Suppressor macrophage (primary cell): Measurements from ENCODE around the gene BTG2.
"Not testable (repeated sequence)": the region's sequence is repeated elsewhere in the genome, so short reads cannot be mapped to it uniquely, and the experiment has no call there.

Experiments
- DNase-seq, 4 experiments: peaks; one replicate each; pipeline ENCODE4 v3.0.0-alpha.2; 2020 to 2022

Gene BTG2

DNA sequence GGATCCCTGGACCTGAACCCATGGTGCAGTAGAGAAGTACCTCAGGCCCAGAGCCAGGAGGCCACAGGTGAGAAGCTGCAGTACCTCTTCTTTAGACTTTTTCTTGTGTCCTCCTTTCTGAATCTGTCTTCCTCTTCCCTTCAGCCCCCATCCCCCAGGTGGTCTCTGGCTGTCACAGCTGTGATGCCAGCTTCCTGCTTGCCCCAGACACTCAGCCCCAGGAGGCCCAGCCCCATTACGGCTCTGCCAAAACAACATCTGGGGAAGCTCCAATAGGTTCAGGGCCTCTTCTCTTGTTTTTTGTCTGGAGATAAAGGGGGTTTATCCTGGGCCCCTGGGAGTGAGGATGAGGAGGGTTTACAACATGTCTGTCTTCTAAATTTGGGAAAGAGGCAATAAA is 9.5 kb upstream of the BTG2 start:
- no peak for DNase-seq

DNA sequence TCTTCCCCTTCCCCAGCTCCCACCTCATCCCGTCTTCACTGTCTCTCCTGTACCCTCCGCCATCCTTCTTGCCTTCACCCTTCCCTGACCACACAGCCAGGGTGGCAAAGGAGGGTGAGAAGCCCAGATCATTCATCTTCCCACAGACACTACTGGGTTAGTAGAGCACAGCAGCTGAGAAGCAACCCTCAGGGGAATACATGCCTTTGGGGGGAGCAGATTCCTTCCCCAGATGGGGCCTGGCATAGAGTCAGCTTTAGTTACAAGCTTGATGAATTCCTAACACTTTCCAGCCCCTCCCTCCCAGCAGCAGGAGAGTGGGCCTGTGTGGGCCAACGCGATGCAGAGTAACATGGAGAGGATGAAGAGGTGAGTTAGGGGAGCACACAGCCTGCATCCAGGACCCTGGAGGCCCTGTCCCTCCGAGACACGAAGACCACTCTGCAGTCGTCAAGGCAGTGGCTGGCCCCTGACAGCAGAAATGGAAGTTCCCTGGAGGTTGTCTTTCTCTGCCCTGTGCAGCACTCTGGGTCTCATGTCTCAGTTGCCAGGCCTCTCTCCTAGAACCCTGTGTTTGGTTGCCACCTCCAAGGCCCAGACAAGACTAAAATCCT is 8.8 kb upstream of the BTG2 start:
- DNase-seq, result no peak

DNA sequence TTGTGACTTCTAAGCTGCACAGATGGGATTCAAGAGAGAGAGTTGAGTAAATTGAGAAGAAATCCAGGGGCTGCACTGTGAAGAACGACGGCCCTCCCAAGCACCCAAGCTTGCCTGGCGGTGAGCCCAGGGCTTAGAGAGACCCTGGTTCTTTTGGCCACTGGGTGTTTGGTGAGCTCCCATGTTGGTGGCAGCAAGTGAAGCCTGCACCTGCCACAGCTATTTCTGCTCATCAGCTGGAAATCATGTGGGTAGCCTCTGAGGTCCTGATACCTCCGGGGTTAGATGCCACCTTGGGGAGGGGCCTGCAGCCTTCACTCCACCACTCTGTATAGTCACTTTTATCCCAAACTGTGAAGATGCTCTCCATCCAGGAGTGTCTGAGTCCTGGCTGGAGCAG is 6.2 kb upstream of the BTG2 start:
- no peak for DNase-seq

DNA sequence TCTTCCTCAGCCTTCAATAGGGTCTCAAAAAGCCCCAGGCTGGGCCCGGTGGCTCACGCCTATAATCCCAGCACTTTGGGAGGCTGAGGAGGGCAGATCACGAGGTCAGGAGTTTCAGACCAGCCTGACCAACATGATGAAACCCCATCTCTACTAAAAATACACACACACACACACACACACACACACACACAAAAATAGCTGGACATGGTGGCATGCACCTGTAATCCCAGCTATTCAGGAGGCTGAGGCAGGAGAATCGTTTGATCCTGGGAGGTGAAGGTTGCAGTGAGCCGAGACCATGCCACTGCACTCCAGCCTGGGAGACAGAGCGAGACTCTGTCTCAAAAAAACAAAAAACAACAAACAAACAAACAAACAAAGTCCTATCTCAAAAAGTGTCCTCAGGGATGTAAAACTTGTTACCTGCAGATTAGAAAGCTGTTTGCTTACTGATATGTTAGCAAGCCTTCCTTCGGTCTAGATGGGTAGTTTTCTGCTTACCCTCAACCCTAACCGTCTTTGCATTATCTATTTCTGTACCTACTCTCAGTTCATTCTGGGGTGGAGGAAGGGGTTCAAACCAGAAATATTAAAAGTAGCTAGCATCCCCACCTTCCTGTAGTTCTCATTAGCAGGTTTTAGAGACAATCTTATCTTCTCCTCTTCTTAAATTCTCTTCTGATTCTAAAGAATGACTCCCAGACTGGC is 5.4 kb upstream of the BTG2 start:
- DNase-seq, result not testable (repeated sequence)

DNA sequence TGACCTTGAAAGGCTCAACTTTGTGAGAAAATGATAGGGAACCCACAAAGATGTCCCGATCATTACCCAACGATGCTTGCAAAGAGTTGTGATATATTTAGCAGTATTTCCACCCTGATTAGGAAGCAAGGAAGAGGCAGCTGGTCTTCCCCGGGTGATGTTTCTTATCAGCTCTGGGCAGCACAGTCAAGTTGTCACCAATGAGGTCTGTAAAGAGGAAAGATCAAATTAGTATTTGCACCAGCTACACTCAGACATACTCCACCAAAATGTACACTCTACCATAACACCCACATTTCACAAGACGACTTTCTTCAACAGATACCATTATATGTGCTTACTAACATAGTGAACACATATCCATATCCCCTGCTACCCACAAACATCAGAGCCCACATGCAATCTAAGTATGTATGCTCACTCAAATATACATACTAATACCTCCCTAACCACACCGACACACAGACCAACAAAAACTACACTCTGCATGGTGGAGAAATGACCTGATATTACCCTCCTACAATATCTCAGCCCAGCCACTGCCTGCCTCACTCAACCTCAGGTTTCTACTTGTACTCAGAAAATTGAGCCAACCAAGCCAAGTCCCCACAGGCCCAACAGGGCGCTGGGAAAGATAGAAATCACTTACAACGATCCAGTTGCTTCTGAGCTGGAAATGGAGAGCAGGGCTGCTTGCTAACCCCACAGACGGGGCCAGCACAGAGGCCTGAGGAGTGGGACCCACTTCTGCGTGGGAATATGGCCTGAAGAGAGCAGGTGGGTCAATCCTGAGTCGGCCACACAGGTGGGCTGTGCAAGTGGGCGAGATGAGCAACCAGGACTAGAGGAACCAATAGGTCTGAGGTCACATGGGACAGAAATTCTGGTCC is 4.6 kb upstream of the BTG2 start:
- DNase-seq, result peak in 1 of 4 experiments; percentile 20

DNA sequence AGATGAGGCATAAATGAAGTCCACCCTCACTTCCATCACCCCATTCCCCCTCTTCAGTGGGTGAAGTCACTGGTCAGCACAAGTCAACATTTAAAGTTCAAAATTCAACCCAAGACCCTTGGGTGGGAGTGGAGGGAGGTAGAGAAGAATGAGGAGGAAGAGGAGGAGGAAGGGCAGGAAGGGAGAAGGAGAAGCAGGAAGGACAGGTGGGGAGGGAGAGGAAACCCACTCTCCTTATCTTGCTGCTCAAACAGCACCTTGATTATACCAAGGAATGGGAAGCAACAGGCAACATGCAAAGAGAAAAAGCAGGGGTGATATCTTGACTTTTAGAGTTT is 4.0 kb upstream of the BTG2 start:
- DNase-seq, result no peak

DNA sequence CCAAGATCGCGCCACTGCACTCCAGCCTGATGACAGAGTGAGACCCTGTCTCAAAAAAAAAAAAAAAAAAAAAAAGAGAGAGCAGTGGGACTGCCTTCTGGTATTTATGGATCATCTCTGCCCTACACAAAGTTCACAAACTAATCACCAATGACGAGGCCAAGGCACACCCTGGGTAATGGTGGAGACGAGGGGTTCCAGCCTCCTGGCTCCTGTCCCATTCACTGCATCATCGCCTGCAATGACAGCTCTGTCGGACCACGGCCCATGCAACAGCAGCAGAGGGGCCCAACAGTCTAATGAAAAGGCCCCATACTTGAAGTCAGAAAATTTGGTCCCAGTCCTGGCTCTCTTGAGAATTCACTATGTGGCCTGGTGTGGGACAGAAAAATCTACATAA is 2.9 kb upstream of the BTG2 start:
- no peak for DNase-seq

DNA sequence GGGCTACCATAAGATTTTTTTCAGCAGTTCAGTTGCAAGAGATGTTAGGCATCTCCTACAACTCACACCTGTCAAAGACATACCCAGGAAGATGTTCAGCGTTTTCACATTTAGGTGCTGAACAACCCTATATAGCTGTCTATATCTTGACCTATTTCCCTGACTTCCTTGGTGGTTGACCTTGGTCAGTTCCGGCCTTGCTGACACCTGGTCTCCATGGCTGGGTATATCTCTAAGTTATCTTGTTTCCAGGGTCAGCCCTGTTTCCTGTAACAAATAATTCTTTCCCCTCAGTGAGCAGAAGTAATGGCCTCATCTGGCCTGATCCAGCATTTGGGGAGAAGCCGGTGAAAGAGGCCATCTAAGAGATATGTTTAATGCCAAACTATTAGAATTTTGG is 2.4 kb upstream of the BTG2 start:
- no peak for DNase-seq

DNA sequence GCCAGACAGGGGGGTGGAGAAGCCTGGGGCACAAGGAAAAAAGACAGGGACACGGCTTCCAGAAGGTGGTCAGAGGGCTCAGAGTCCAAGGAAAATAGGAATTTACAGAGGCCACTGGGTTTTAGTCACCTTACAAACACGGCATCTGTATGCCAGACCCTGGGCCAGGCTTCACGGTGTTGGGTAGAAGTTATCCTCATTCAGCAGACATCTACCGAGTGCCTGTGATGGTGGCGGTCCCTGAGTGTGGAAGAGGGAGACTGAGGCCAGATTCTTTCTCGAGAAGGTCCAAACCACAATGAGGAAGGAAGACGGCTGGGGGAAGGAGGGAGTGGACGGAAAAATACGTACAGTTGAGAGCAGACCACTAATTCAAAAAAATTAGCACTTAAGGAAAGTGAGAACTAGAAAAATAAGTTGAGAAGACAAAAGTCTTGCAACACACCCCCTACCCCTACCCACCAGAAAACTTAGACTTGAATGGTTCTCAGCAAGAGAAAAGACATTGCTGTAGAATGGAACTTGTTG is 864 bp upstream of the BTG2 start:
- DNase-seq, result peak; percentile 31 to 59 (median 54)

DNA sequence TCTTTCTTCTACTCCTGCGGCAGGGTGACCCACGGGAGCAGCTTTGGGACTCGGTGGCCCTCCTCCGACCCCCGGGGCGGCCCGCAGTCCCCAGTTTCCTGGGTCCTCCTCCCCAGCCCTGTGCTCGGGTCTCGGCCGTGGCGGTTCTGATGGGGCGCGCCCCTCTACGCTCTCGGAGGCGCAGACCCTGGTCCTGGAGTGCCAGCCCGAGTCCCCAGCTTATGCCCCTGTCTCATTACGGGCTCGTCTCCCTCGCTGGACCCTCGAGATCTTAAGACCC is 430 bp downstream of the BTG2 start:
- no peak for DNase-seq

DNA sequence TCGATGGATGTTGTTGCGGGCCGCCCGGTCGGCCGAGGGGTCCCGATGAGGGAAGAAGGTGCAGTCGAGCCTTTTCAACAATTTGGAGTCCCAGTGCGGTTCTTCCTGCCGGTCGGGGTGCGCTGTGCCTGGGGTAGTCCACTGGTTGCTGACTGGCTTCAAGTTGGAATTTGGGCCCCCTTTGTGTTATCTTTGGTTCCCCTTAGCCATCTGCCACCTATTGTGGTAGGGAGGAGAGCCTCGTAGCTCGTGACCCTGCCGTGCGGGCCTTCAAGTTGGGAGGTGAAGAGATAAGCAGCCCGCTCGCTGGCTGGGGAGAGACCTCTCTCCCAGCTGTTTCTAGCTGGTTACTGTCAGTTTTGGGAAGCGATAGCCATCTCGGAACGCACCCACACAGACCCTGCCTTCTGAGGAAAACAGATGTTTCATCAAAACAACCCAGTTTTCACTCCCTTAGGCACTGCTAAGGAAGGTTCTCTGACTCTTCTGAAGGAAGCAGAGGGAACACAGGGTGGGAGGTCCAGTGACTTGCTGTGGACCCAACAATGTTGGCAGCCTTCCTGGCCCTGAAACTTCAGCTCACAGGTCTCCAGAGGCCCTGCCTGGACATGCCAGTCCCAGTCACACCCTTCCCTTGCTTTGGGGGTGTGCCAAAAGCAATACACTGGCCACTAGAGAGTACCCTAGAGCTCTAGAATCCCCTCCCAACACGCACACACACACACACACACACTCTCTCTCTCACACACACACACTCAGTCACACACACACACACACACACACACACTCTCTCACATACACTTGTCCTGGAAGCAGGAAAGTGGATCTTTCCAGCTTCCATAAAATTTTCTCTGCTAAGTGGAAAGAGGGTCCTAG is 1.0 kb downstream of the BTG2 start:
- DNase-seq, result peak; percentile 42 to 70 (median 62)

DNA sequence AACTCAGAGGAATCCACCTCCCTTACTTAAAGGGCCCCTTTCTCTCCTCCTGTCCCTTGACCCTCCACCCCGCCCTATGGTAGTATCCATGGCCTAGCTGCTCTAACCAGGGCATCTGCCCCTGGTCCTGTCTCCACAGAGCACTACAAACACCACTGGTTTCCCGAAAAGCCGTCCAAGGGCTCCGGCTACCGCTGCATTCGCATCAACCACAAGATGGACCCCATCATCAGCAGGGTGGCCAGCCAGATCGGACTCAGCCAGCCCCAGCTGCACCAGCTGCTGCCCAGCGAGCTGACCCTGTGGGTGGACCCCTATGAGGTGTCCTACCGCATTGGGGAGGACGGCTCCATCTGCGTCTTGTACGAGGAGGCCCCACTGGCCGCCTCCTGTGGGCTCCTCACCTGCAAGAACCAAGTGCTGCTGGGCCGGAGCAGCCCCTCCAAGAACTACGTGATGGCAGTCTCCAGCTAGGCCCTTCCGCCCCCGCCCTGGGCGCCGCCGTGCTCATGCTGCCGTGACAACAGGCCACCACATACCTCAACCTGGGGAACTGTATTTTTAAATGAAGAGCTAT is 1.7 kb downstream of the BTG2 start:
- DNase-seq, result peak in 1 of 4 experiments; percentile 53

DNA sequence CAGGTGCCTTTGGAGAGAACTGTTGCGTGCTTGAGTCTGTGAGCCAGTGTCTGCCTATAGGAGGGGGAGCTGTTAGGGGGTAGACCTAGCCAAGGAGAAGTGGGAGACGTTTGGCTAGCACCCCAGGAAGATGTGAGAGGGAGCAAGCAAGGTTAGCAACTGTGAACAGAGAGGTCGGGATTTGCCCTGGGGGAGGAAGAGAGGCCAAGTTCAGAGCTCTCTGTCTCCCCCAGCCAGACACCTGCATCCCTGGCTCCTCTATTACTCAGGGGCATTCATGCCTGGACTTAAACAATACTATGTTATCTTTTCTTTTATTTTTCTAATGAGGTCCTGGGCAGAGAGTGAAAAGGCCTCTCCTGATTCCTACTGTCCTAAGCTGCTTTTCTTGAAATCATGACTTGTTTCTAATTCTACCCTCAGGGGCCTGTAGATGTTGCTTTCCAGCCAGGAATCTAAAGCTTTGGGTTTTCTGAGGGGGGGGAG is 2.4 kb downstream of the BTG2 start:
- no peak for DNase-seq

DNA sequence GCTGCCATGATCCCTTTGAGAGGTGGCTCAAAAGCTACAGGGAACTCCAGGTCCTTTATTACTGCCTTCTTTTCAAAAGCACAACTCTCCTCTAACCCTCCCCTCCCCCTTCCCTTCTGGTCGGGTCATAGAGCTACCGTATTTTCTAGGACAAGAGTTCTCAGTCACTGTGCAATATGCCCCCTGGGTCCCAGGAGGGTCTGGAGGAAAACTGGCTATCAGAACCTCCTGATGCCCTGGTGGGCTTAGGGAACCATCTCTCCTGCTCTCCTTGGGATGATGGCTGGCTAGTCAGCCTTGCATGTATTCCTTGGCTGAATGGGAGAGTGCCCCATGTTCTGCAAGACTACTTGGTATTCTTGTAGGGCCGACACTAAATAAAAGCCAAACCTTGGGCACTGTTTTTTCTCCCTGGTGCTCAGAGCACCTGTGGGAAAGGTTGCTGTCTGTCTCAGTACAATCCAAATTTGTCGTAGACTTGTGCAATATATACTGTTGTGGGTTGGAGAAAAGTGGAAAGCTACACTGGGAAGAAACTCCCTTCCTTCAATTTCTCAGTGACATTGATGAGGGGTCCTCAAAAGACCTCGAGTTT is 3.1 kb downstream of the BTG2 start:
- peak in 1 of 4 experiments; percentile 27 for DNase-seq

DNA sequence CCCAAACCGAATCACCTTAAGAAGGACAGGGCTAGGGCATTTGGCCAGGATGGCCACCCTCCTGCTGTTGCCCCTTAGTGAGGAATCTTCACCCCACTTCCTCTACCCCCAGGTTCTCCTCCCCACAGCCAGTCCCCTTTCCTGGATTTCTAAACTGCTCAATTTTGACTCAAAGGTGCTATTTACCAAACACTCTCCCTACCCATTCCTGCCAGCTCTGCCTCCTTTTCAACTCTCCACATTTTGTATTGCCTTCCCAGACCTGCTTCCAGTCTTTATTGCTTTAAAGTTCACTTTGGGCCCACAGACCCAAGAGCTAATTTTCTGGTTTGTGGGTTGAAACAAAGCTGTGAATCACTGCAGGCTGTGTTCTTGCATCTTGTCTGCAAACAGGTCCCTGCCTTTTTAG is 3.6 kb downstream of the BTG2 start:
- no peak for DNase-seq

DNA sequence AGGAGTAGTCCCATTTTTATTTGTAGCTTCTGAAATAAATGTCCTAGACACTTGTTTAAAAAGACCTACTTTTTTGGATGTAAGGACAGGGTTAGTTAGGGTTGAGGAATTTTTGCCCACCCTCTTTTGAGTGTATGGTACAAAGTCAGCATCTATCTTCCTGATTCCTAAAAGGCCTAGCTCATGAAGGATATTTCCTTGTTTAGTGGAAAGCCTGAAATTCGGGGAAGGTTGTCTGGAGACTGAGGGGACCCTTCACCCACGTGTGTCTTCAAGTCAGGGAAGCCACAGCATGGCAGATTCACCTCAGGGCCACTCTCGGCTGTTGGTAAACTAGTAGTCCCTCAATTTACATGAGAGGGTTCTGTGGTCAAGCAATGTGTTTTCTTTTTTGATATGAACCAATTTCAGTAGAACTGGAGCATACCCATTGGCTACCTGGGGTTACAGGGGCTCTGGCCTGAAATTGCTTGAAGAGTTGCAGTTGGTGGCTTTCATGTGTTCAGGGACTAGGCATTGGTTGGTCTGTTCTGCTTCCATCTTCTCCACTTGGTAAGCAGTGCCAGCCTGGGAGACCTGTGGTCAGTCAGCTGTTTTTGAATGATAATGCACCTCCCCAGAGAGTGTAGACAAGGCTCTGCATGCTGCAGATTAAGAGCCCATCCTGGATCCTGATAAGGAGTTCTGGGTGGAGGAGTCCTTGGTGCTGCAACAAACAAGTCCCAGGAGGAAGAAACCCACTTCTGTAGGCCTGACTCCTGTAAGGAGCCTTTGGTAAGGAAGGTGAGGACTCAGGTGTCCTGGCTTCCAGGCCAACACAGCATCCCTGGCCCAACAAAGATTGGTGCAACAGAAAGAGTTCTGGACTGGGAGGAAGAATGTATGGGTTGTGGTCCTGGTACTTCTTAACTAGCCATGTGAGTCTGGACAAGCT is 6.3 kb downstream of the BTG2 start:
- DNase-seq, result peak in 2 of 4 experiments; percentile 11 to 34

DNA sequence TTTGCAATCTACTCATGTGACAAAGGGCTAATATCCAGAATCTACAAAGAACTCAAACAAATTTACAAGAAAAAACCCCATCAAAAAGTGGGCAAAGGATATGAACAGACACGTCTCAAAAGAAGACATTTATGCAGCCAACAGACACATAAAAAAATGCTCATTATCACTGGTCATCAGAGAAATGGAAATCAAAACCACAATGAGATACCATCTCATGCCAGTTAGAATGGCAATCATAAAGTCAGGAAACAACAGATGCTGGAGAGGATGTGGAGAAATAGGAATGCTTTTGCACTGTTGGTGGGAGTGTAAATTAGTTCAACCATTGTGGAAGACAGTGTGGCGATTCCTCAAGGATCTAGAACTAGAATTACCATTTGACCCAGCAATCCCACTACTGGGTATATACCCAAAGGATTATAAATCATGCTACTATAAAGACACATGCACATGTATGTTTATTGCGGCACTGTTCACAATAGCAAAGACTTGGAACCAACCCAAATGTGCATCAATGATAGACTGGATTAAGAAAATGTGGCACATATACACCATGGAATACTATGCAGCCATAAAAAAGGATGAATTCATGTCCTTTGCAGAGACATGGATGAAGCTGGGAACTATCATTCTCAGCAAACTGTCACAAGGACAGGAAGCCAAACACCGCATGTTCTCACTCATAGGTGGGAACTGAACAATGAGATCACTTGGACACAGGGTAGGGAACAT is 8.9 kb downstream of the BTG2 start:
- DNase-seq, result not testable (repeated sequence)

DNA sequence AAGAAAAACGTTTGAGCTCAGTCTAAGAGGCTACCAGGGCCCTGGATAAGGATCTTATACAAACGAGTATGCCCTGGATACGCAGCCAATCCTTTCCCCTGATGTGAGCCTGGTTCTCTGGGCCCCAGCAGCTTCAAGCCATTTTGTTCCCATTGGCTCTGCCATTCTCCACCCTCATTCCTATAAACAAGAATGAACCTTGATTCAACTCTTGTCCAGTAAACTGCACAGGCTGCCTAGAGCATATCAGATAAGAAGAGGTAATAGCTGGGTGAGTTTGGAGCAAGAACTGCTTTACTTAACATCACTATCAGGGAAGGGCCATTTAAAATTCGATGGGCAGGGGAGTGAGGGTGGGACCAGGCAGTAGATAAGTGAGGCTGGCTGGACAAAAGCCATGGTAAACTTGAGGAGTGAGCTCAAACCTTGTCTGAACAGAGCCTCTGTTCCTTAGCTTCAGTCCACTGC is 11.3 kb downstream of the BTG2 start:
- no peak for DNase-seq

DNA sequence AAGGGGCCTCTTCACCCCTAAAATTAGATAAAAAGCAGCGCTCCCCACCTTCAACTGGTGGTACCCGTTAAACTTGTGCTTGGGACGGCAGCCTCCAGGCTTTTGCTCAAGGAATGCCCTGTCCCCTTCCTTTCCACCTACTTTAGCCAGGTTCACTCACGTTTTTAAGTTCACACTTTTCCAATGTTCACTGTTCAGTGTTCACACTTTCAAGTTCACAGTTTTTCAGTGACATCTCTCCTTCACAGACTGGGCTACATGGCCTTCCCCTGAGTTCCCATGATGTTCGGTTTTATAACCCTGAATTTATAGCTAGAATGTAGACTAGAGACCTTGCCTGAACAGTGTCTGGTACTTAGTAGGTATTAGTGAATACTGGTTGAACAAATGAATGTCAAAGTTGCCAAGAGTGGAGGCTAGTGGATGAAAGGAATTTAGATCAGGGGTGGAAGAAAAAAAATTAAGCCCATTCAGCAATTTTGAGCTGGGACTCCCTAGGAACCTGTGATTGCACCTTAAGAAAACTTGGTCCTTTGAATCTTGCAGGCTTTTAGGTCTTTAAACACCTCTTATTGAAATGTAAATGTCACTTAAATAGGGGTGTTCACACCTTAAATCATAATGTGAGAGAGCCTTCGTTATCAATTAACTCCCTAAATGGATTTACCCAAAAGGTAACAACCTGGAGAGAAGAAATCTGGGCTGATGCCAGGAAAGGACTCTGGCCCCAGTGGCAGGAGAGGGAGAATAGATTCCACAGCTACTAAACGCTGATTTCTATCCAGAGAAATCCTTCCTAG is 12.3 kb downstream of the BTG2 start:
- no peak for DNase-seq
